CD14-positive monocyte (primary cell): ENCODE results near the gene CHODL. TPM values are rescaled to one million over a fixed set of nuclear protein-coding genes. Genes with fewer than 3 reads are reported as not detected.

Experiments
- DNase-seq, 3 donors: peaks; one replicate each; pipeline ENCODE4 v3.0.0-alpha.2; 2011 to 2022
- H2AFZ ChIP-seq: 2 replicates; pipeline ENCODE4 v1.6.0; 2012; ENCODE audit warnings: mild to moderate bottlenecking, low read depth, low read length, inconsistent platforms; ENCODE audit not compliant: insufficient read depth, poor library complexity, severe bottlenecking
- H3K27ac ChIP-seq, 2 donors: 1 replicate in 1 of 2; 2 replicates in 1 of 2; pipeline ENCODE4 v1.5.1; 2012 to 2013; ENCODE audit warnings: low read length in 2 of 2, control low read depth in 1 of 2, inconsistent platforms in 1 of 2, low read depth in 1 of 2, mild to moderate bottlenecking in 1 of 2
- H3K27me3 ChIP-seq, 2 donors: one replicate each; pipeline versions ENCODE4 v1.6.0 to v1.6.1; 2011 to 2013; ENCODE audit warnings: low read length in 2 of 2; ENCODE audit not compliant: control insufficient read depth in 2 of 2, insufficient read depth in 2 of 2
- H3K36me3 ChIP-seq, 2 donors: replicated peaks in 1 of 2; 1 replicate in 1 of 2; 2 replicates in 1 of 2; pipeline versions ENCODE4 v1.5.1 to v1.6.1; 2012 to 2013; ENCODE audit warnings: low read length in 2 of 2, control low read depth in 1 of 2, inconsistent platforms in 1 of 2, mild to moderate bottlenecking in 1 of 2; ENCODE audit not compliant: insufficient read depth in 2 of 2, control insufficient read depth in 1 of 2
- H3K4me1 ChIP-seq, 2 donors: 1 replicate in 1 of 2; 2 replicates in 1 of 2; pipeline versions ENCODE4 v1.5.1 to v1.6.1; 2012 to 2013; ENCODE audit warnings: low read length in 2 of 2, control low read depth in 1 of 2, inconsistent platforms in 1 of 2, mild to moderate bottlenecking in 1 of 2, moderate library complexity in 1 of 2; ENCODE audit not compliant: insufficient read depth in 2 of 2, control insufficient read depth in 1 of 2
- H3K4me2 ChIP-seq: replicated peaks from 2 replicates; pipeline ENCODE3; 2012; ENCODE audit warnings: low read length, moderate library complexity, mild to moderate bottlenecking; ENCODE audit not compliant: poor library complexity, severe bottlenecking; ENCODE audit errors: extremely low read depth
- H3K4me3 ChIP-seq, 3 experiments: fragments of 200-600 bp in 1 of 3; sonication (generic) in 1 of 3; replicated peaks in 1 of 3; 1 replicate in 2 of 3; 2 replicates in 1 of 3; pipeline ENCODE4 v1.5.1; 2011 to 2013; ENCODE audit warnings: low read length in 3 of 3, mild to moderate bottlenecking in 3 of 3, control low read depth in 2 of 3, low read depth in 2 of 3, inconsistent platforms in 1 of 3, moderate library complexity in 1 of 3
- H3K79me2 ChIP-seq: 2 replicates; pipeline ENCODE4 v1.6.0; 2012; ENCODE audit warnings: mild to moderate bottlenecking, control low read depth, inconsistent platforms, low read length, moderate library complexity; ENCODE audit not compliant: insufficient read depth
- H3K9ac ChIP-seq: 2 replicates; pipeline ENCODE4 v1.6.0; 2017; ENCODE audit warnings: low read length, mild to moderate bottlenecking; ENCODE audit not compliant: insufficient read depth, poor library complexity, severe bottlenecking
- H3K9me3 ChIP-seq, 2 donors: replicated peaks in 1 of 2; 1 replicate in 1 of 2; 2 replicates in 1 of 2; pipeline versions ENCODE4 v1.5.1 to v1.6.1; 2012 to 2013; ENCODE audit warnings: low read length in 2 of 2, control low read depth in 1 of 2; ENCODE audit not compliant: control insufficient read depth in 1 of 2, insufficient read depth in 1 of 2
- H4K20me1 ChIP-seq: 2 replicates; pipeline ENCODE4 v1.6.0; 2012; ENCODE audit warnings: mild to moderate bottlenecking, low read length, control low read depth, moderate library complexity; ENCODE audit not compliant: insufficient read depth
- H3K27ac Mint-ChIP-seq, 7 donors: one replicate each; pipeline ENCODE4 v1.8.0; 2020; ENCODE audit warnings: mild to moderate bottlenecking in 7 of 7, mixed read lengths in 7 of 7, moderate library complexity in 6 of 7, inconsistent platforms in 2 of 7
- H3K27me3 Mint-ChIP-seq, 3 donors: one replicate each; pipeline ENCODE4 v1.8.0; 2021 to 2022; ENCODE audit warnings: low read depth in 3 of 3, mild to moderate bottlenecking in 3 of 3, mixed read lengths in 3 of 3, moderate library complexity in 3 of 3, inconsistent platforms in 1 of 3
- H3K36me3 Mint-ChIP-seq, 2 donors: one replicate each; pipeline ENCODE4 v1.8.0; 2020; ENCODE audit warnings: mixed read lengths in 2 of 2, inconsistent platforms in 1 of 2, mild to moderate bottlenecking in 1 of 2
- H3K4me1 Mint-ChIP-seq: one replicate; pipeline ENCODE4 v1.8.0; 2020; ENCODE audit warnings: mild to moderate bottlenecking, mixed read lengths
- H3K4me3 Mint-ChIP-seq, 2 donors: one replicate each; pipeline ENCODE4 v1.8.0; 2020; ENCODE audit warnings: mild to moderate bottlenecking in 2 of 2, mixed read lengths in 2 of 2, moderate library complexity in 1 of 2
- H3K9me3 Mint-ChIP-seq, 7 donors: one replicate each; pipeline ENCODE4 v1.8.0; 2020 to 2022; ENCODE audit warnings: mixed read lengths in 7 of 7, mild to moderate bottlenecking in 6 of 7, moderate library complexity in 6 of 7, inconsistent platforms in 2 of 7
- CTCF ChIP-seq: fragments of 200-600 bp; IDR thresholded peaks from one replicate; pipeline ENCODE4 v1.8.0; 2022; ENCODE audit warnings: antibody characterized with exemption, mild to moderate bottlenecking
- WGBS: methylation state at CpG from one replicate; pipeline ENCODE4 v1.1.5; 2013; ENCODE audit warnings: missing lambda C conversion rate; ENCODE audit not compliant: insufficient coverage; 5-methylcytosine and 5-hydroxymethylcytosine counted together
- intact Hi-C, 2 donors: fragments of 100-400 bp; cut with micrococcal nuclease; formaldehyde crosslinking; loops; one replicate each; pipeline versions ENCODE4 v1.15.0 to v1.15.1; 2023
- polyA plus RNA-seq, 3 donors: library from polyadenylated mRNA; depleted of rRNA in 1 of 3; unstranded in 2 of 3; stranded (reverse) in 1 of 3; fragments of 300-500 nt in 2 of 3; fragments of >200 nt in 1 of 3; fragmentation: Illumina TruSeq in 2 of 3; gene quantifications; 1 replicate in 2 of 3; 2 replicates in 1 of 3; pipeline ENCODE4 v1.2.3, GENCODE V29; 2012 to 2021

Gene CHODL
- polyA plus RNA-seq, 3 donors: not detected

GRCh38 chr21:18285379-18285778 is 40.7 kb downstream of the CHODL start:
- WGBS: no CpG with 5 or more reads among the region's 4 CpGs
- no peaks in the 10 kb centered on the region for H3K36me3 Mint-ChIP-seq
- H3K9me3 Mint-ChIP-seq: peaks cover 0 to 1% (median 0%) of the 10 kb centered on the region in 7 donors

GRCh38 chr21:18289876-18290275 is 45.2 kb downstream of the CHODL start:
- no peaks in the 10 kb centered on the region for H3K27me3 ChIP-seq
- no peak overlapping the region for H3K9ac ChIP-seq
- H3K4me1 Mint-ChIP-seq: no peaks in the 10 kb centered on the region
- H3K4me1 ChIP-seq: no peaks in the 10 kb centered on the region
- intact Hi-C loops: no loop called here
- peaks cover 0 to 4% (median 2%) of the 10 kb centered on the region in 3 donors for H3K27me3 Mint-ChIP-seq
- H4K20me1 ChIP-seq: no peaks in the 10 kb centered on the region
- no peak for TF ChIP-seq CTCF
- H3K27ac Mint-ChIP-seq: no peak overlapping the region
- no peak overlapping the region for H2AFZ ChIP-seq
- no peaks in the 10 kb centered on the region for H3K9me3 Mint-ChIP-seq
- H3K9me3 ChIP-seq: no peaks in the 10 kb centered on the region
- no peaks in the 10 kb centered on the region for H3K79me2 ChIP-seq
- no peaks in the 10 kb centered on the region for H3K36me3 ChIP-seq
- WGBS: no CpG with 5 or more reads among the region's 2 CpGs
- H3K4me3 ChIP-seq: no peak overlapping the region
- no peak for DNase-seq
- no peak overlapping the region for H3K27ac ChIP-seq
- H3K4me3 Mint-ChIP-seq: no peak overlapping the region
- H3K36me3 Mint-ChIP-seq: no peaks in the 10 kb centered on the region
- H3K4me2 ChIP-seq: no peak overlapping the region

More at GRCh38 chr21:18285379-18285778, 40.7 kb downstream of the CHODL start:
- H3K27ac Mint-ChIP-seq: no peak overlapping the region
- Histone ChIP-seq H3K27me3 (no peaks in the 10 kb centered on the region), H2AFZ (no peak overlapping the region), H3K4me3 (no peak overlapping the region), H3K9me3 (no peaks in the 10 kb centered on the region), H3K27ac (no peak overlapping the region), H3K36me3 (no peaks in the 10 kb centered on the region), H4K20me1 (no peaks in the 10 kb centered on the region), H3K4me1 (no peaks in the 10 kb centered on the region), H3K4me2 (no peak overlapping the region), H3K9ac (no peak overlapping the region), H3K79me2 (no peaks in the 10 kb centered on the region)
- no peak for TF ChIP-seq CTCF
- H3K4me1 Mint-ChIP-seq: no peaks in the 10 kb centered on the region
- peaks cover 0 to 4% (median 2%) of the 10 kb centered on the region in 3 donors for H3K27me3 Mint-ChIP-seq
- intact Hi-C loops: no loop called here
- H3K4me3 Mint-ChIP-seq: no peak overlapping the region
- DNase-seq: no peak
